Superior temporal gyrus (tissue), 1 donor: ENCODE data around the gene STOML1.
"Not testable (repeated sequence)": the region's sequence is repeated elsewhere in the genome, so short reads cannot be mapped to it uniquely, and the experiment has no call there.

Source experiments
- DNase-seq: peaks from one replicate; pipeline ENCODE4 v3.0.0-alpha.2; 2016; ENCODE audit errors: extremely low spot score

The STOML1 gene

GRCh38 chr15:73946795-73947370 is 45.2 kb downstream of the STOML1 start:
- DNase-seq, result no peak

DNA sequence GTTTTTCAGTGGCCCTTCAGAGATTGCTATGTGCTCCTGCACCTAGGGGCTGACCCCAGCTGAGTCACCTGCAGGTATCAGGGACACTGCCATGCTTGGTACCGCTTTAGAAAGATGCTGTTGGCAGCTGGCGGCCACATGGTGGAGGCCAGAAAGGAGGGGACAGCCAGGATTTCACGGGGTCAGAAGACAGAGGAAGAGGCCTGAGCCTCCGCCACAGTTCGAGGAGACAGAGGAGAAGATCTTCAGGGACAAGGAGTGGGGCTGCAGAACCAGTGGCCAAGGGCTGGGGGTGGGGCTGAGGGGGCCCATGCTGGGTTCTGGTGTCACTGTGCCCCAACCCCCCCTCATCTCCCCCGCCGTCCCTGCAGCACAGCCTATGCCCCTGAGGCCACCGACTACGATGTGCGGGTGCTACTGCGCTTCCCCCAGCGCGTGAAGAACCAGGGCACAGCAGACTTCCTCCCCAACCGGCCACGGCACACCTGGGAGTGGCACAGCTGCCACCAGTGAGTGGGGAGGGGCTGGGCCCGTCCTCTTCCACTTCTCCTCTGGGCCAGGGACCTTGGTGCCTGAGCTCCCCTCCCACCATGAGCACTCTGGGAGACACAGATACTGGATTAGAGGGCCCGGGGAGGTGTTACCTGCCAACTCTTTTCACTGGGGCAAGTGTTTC is 45.9 kb downstream of the STOML1 start:
- no peak for DNase-seq

DNA sequence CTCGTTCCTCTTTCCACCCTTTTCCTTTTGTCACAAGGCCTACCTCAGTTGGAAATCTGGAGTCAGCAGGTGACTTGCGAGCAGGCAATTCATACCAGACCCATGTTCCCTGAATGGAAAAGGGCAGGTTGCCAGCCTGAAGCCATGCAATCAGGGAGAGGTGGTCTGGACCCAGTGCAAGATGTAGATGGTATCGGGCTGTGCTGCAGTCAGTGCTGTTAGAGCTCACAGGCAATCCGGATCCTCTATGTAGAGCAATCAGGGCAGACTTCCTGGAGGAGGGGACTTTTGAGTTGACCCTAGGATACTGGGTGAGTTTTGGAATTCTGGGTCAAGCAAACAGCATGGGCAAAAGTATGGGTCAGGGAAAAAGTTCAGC is 47.0 kb downstream of the STOML1 start:
- DNase-seq, result no peak

- no peak for DNase-seq
Measured at GRCh38 chr15:73944161-73945129, 47.6 kb downstream of the STOML1 start.

DNA sequence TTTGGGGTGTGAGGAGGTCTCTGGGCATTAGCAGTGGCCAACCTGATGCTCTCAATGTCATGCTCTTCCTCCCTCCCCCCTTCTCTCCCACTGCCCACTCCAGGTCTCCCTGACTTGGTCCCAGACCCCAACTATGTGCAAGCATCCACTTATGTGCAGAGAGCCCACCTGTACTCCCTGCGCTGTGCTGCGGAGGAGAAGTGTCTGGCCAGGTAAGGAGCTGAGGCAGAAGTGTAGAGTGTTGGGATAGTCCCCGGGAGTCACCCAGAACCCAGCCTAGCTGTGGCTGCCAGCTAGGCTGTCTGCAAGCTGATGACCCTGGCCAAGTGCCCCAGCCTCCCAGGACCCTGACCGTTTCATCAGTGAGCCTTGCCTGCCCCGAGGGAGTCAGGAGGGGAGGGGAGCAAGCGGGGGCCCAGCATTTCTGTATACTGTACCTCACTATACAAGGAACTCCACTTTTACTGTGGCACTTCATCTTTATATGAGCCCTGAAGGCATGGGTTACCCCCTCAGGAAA is 49.3 kb downstream of the STOML1 start:
- no peak for DNase-seq

DNA sequence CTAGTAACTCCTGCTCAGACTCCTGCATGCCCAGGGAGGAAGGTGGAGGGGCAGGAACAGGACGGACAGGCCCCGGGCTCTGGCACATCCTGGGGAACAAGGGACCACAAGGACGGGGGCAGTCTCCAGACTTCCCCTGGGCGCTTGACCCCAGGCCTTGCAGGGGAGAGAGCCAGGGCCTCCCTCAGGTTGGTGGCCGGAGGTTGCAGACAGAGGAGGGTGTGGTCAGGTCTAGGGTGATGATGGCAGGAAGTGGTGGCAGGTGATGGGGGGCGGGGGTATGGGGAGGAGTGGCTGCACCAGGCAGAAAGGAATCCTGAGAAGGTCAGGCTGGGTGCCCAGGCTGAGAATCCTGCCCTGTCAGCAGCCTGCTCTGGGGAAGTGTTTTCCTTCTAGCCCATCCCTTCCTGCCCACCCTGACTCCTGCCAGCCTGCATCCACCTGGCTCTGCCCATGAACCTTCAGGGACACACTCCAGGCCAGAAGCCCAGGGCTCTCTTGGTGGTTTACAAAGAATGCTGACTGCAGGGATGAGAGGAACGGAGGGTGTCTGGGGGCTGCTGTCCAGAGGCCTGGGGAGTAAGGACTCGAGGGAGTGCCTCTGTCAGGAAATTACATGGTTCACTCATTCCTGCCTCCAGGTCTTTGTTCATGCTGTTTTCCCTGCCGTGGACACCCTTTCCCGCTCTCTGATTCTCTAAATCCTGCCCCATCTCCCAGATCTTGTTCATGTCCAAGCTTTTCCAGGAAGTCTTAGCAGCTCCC is 50.0 kb downstream of the STOML1 start:
- no peak for DNase-seq

DNA sequence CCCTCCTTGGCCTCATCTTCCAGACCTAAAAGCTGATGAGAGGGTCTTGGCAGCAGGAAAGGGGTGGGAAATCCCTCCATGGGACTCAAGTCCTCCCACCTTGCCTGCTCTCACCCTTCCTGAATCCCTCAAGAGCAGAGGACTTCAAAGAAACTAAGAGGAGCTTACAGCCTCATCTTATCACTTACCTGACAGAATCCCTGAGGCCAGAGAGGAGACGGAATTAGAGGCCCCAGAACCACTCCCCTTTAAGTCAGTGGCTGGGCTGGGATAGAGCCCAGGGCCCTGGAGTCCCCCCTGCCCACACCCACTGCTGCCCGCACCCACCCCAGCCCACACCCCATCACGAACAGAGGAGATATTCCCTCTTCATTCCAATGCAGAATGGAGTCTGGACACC is 50.6 kb downstream of the STOML1 start:
- DNase-seq, result no peak

DNA sequence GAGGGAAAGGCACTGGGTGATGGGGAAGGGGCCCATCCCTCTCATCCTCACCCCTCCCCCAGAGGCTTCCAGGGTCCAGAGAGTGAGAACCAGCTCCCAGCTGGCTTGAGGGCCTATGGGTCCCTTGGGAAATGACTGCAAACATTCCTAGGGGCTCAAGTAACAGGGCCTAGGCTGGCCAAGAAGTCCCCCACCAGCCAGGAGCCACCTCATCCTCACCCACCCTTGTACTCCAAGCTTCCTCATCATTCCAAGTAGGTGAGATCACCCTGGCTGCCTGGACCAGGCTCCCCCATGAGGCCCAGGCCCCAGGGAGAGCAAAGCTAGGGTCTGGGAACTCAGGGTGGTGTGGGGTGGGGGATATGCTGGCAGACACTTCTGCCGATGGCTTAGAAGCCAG is 51.1 kb downstream of the STOML1 start:
- no peak for DNase-seq

DNA sequence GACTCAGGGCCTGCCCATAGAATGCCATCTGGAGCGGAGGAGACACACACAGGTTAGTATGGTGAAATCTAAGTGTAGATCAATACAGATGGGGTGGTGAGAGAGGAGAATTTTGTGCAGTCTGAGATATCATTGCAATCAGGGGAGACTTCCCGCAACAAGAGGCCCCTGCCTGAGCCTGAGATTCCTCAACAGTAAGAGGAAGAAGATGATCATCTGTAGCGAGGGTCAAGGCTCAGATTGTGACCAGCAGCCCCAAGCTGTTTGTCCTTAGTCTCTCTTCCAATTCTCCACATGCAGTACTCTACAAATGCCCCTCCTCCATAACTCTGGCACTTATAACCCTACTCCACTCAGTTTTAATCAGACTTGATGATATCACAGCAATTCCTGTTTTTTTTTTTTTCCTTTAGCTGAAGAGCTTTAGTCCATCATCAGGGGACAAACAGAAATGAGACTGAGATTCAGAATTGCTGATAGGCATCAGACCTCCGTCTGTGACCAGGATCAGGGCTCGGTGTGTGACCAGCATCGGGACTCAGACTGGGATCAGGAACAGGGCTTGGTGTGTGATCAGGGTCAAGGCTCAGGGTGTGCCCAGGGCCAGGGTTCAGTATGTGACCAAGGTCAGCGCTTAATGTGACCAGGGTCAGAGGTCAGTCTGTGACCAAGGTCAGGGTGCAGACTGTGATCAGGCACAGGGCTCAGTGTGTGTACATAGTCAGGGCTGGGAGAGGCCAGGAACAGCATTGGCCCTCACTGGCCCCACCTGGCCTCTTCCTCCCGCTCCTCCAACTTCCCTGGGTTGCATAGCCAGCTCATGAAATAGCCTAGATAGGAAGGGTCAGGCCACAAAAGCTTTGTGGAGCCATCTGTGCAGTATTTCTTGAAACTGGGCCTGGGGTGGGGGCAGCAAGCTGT is 51.8 kb downstream of the STOML1 start:
- DNase-seq, result no peak

DNA sequence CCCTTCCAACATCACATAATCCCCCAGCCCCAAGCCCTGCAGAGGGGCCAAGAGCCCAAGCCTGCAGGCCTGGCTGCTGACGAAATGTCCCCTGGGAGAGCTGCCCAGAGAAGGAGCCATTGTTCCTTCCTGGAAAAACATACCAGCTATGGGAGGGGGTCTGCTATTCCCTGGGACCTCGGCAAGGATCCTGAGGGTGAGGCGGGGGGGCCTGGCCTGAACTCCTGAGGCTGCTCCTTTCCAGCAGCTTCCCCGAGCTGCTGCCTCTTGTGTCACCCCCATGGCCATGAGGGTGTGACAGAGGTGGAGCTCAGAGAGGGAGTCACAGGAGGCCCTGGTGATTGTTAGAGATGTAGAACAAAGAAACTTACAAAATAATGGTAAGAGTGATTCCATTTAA is 53.0 kb downstream of the STOML1 start:
- DNase-seq, result no peak

- DNase-seq, result not testable (repeated sequence)
Measured at GRCh38 chr15:73938516-73938915, 53.6 kb downstream of the STOML1 start.

- DNase-seq, result no peak
Measured at GRCh38 chr15:73937726-73938125, 54.4 kb downstream of the STOML1 start.

DNA sequence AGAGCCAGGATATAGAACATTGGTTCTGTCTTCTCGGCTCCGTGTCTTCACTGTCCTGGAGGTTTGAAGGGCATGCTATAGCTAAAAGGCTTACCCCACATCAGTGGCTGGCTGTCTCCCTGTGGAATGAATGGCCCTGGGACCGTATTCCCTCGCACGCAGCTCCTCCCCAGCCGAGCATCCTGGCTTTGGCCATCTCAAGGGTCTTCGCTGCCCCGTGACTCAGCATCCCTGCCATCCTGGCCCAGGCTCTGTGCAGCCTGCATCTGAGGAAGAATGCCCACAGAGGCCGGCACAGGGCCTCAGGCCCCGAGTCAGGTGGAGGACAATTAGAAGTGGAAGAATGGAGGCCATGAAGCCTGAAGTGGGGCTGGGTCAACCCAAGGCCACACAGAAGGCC is 54.8 kb downstream of the STOML1 start:
- DNase-seq, result no peak

GRCh38 chr15:73936588-73937290 is 55.4 kb downstream of the STOML1 start:
- DNase-seq, result no peak

DNA sequence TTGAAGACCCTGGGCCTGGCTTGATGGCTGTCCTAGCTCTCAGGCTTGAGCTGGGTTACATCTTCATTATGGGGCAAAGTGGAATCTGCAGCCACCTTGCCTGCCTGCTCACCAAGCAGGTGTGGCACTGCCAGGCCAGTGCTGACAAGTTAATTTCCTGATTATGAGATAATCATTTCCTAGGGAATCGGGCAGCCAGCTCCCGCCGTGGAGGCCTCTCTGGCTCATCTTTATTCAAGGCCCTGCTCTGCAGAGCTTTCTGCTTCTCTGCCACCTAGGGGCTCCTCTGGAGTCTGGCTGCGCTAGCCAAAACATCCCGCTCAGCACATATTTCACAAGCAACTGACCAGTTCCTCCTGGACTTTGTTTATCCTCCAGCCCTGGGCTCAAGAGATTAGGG is 55.9 kb downstream of the STOML1 start:
- peak; percentile 4 for DNase-seq

DNA sequence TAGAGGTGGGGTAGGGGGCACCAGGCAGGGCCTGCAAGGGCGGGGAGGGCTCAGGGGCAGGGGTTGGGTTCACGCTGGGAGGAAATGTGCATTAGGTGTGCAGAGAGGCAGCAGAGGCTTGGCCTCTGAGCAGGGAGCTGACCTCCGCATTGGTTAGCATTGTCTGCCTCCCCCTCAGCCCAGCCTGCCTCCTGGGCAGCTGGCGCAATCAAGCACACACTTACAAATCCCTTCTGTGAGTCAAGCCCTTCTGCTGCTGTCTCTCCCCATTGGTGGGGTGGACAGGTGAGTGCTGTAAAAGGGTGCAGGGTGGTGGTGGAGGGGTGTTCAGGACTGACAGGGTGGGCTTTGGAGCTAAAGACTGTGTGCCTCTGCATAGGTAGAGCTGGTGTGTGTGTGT is 56.5 kb downstream of the STOML1 start:
- DNase-seq, result no peak

DNA sequence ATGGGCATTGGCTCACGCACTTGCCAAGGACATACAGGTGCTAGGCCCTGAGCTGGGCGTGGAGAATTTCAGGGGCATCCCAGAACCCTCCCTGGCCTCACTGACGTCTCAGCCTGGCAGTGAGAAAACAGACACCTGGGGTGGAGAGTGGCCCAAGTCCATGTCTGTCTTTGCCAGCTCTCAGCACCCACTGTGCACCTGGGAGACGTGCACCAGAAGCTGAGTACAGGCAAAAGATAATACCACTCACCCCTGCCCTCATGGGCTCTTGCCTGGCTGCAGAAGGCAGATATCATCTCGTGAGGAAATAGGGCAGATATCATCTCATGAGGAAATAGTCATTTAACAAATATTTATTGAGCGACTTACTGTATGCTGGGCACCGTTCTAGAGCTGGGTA is 57.8 kb downstream of the STOML1 start:
- no peak for DNase-seq

DNA sequence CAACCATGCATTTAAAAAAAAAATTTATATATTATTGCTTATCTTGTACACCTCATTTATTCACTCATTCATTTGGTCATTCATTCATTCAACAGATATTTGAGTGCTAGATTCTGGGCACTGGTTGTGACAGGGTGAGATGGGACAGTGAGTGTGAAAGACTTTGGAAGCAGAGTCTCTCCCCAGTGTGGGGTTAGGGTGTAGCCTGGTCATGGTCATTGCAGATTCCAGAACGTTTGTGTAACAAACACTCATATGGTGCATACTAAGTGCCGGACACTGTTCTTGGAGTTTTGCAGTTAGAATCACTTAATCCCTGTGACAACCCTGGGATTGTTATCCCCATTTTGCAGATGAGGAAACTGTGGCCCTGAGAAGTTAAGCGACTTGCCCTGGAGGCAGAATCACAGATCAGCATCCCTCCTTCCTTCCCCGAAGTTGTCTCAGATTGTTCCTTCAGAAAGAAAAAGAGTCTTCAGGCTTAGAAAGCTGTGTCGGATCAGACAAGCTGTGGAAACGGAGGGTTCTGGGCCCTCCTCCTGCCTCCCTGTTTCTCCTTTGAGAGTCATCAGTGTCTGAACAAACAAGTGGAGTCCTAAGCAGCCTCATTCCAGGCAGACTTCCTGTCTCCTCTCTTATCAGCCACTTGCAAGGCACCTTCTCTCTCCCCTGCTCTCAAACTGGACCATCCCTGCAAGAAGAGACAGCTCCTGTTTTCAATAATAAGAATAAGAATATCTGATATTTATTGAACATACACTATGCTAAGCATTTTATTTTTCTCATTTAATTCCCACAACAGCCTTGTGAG is 59.5 kb downstream of the STOML1 start:
- DNase-seq, result no peak

GRCh38 chr15:73931441-73931840 is 60.7 kb downstream of the STOML1 start:
- DNase-seq, result no peak
